WTC11 (cell line): Measurements from ENCODE around the gene C22orf31. TPM values are rescaled to one million over a fixed set of nuclear protein-coding genes. Genes with fewer than 3 reads are reported as not detected.

Experiments
- ATAC-seq: fragments of 200-7000 bp; cut with Tn5 transposase; 2 replicates; pipeline ENCODE4 v1.10.0; 2021; ENCODE audit warnings: mild to moderate bottlenecking, moderate library complexity
- CTCF ChIA-PET: fragments of 300-600 bp; sonication (Branson Sonifier 250); formaldehyde crosslinking; loops from one replicate; lab custom pipeline; 2021; ENCODE audit warnings: antibody characterized with exemption; lab: Charles Lee
- POLR2A ChIA-PET: fragments of 350-600 bp; sonication (Branson Sonifier 250); formaldehyde crosslinking; loops from one replicate; lab custom pipeline; 2021; ENCODE audit warnings: antibody characterized with exemption; lab: Charles Lee
- DNase-seq: peaks from one replicate; pipeline ENCODE4 v3.0.0; 2021; ENCODE audit warnings: low spot score
- H3K27ac Mint-ChIP-seq: 2 replicates; pipeline ENCODE4 v1.8.0; 2021; ENCODE audit warnings: mixed read lengths
- H3K27me3 Mint-ChIP-seq: 2 replicates; pipeline ENCODE4 v1.8.0; 2021; ENCODE audit warnings: low read depth, mild to moderate bottlenecking, moderate library complexity, mixed read lengths
- H3K36me3 Mint-ChIP-seq: 2 replicates; pipeline ENCODE4 v1.8.0; 2021; ENCODE audit warnings: mixed read lengths
- H3K4me1 Mint-ChIP-seq: 2 replicates; pipeline ENCODE4 v1.8.0; 2022; ENCODE audit warnings: mixed read lengths
- H3K4me3 Mint-ChIP-seq: 2 replicates; pipeline ENCODE4 v1.8.0; 2021; ENCODE audit warnings: mild to moderate bottlenecking, moderate library complexity, mixed read lengths
- H3K9me3 Mint-ChIP-seq: 2 replicates; pipeline ENCODE4 v1.8.0; 2021; ENCODE audit warnings: mixed read lengths
- ATF1 ChIP-seq: sonication (generic); formaldehyde crosslinking; IDR thresholded peaks from 2 replicates; pipeline ENCODE4 v1.8.1; 2023; ENCODE audit warnings: mild to moderate bottlenecking, moderate library complexity, missing genetic modification reagents
- CBFB ChIP-seq: sonication (generic); formaldehyde crosslinking; IDR thresholded peaks from 2 replicates; pipeline ENCODE4 v1.8.1; 2022; ENCODE audit warnings: mild to moderate bottlenecking, low read depth, missing genetic modification reagents
- EMX1 ChIP-seq: fragments of 250-450 bp; sonication (Bioruptor Pico); IDR thresholded peaks from 2 replicates; pipeline ENCODE4 v1.8.0; 2021; ENCODE audit warnings: mild to moderate bottlenecking
- ETV6 ChIP-seq: sonication (generic); formaldehyde crosslinking; IDR thresholded peaks from 2 replicates; pipeline ENCODE4 v1.8.1; 2022; ENCODE audit warnings: mild to moderate bottlenecking, missing genetic modification reagents
- JUN ChIP-seq: sonication (generic); formaldehyde crosslinking; IDR thresholded peaks from 2 replicates; pipeline ENCODE4 v1.8.0; 2023; ENCODE audit warnings: mild to moderate bottlenecking, missing genetic modification reagents
- KAT7 ChIP-seq: sonication (generic); formaldehyde crosslinking; IDR thresholded peaks from 2 replicates; pipeline ENCODE4 v1.8.1; 2023; ENCODE audit warnings: missing genetic modification reagents, mild to moderate bottlenecking, borderline replicate concordance
- NFATC4 ChIP-seq: fragments of 250-450 bp; sonication (Bioruptor Pico); IDR thresholded peaks from 2 replicates; pipeline ENCODE4 v1.9.0; 2021; ENCODE audit warnings: mild to moderate bottlenecking
- NR2C2 ChIP-seq: sonication (generic); formaldehyde crosslinking; IDR thresholded peaks from 2 replicates; pipeline ENCODE4 v1.8.0; 2022; ENCODE audit warnings: mild to moderate bottlenecking, missing genetic modification reagents
- RORB ChIP-seq: fragments of 250-450 bp; sonication (Bioruptor Pico); IDR thresholded peaks from 2 replicates; pipeline ENCODE4 v1.9.0; 2021; ENCODE audit warnings: mild to moderate bottlenecking
- SMAD3 ChIP-seq: sonication (generic); formaldehyde crosslinking; IDR thresholded peaks from 2 replicates; pipeline ENCODE4 v1.8.0; 2022; ENCODE audit warnings: missing genetic modification reagents, mild to moderate bottlenecking, borderline replicate concordance
- ZNF671 ChIP-seq: fragments of 250-450 bp; sonication (Bioruptor Pico); IDR thresholded peaks from 2 replicates; pipeline ENCODE4 v1.8.0; 2021; ENCODE audit warnings: mild to moderate bottlenecking
- total RNA-seq: library from RNA; stranded (reverse); gene quantifications from 3 replicates; pipeline ENCODE4 v1.2.3, GENCODE V29; 2021
- TF ChIP-seq, protein P1 (sequence below): sonication (generic); formaldehyde crosslinking; IDR thresholded peaks from 2 replicates; pipeline ENCODE4 v1.8.1; 2022; ENCODE audit warnings: low read depth, mild to moderate bottlenecking, moderate library complexity, missing genetic modification reagents, borderline replicate concordance
- TF ChIP-seq, protein P2 (sequence below): fragments of 250-450 bp; sonication (Bioruptor Pico); IDR thresholded peaks from 2 replicates; pipeline ENCODE4 v1.9.0; 2021; ENCODE audit warnings: moderate library complexity, mild to moderate bottlenecking, inconsistent platforms, borderline replicate concordance
- TF ChIP-seq, protein P3 (sequence below): sonication (generic); formaldehyde crosslinking; IDR thresholded peaks from 2 replicates; pipeline ENCODE4 v1.8.0; 2023; ENCODE audit warnings: missing genetic modification reagents
- TF ChIP-seq, protein P4 (sequence below): sonication (generic); formaldehyde crosslinking; IDR thresholded peaks from 2 replicates; pipeline ENCODE4 v1.8.0; 2023; ENCODE audit warnings: missing genetic modification reagents, mild to moderate bottlenecking, borderline replicate concordance
- TF ChIP-seq, protein P5 (sequence below): sonication (generic); formaldehyde crosslinking; IDR thresholded peaks from 2 replicates; pipeline ENCODE4 v1.8.1; 2023; ENCODE audit warnings: mild to moderate bottlenecking, missing genetic modification reagents, moderate library complexity
- TF ChIP-seq, protein P6 (sequence below): sonication (generic); formaldehyde crosslinking; IDR thresholded peaks from 2 replicates; pipeline ENCODE4 v1.8.1; 2022; ENCODE audit warnings: mild to moderate bottlenecking, moderate library complexity, missing genetic modification reagents

The C22orf31 gene
- total RNA-seq, 1 experiment from 2014 or later: not detected

DNA sequence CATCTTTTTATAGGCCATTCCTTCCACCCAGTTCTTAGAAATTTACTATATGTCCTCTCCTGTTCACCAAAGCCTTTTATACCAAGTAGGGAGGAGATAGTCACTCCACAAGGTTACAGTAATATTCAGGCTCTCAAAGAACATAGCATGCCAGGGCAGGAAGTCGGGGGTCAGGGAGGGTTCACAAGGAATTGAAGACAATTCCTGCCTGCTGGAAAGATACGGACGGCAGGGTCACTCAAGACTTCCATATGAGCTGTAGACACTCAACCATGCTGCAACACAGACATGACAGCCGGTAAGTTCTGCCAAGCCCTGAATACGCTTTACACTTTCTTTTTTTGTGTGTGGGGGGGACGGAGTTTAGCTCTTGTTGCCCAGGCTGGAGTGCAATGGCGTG is 700 bp downstream of the C22orf31 start:
- no peaks in the 10 kb centered on the region; the same call in 1 of the 2 replicates for H3K27me3 Mint-ChIP-seq
- DNase-seq: no peak
- no peak overlapping the region for H3K4me3 Mint-ChIP-seq
- peaks cover 31% of the 10 kb centered on the region for H3K4me1 Mint-ChIP-seq
- no peaks in the 10 kb centered on the region for H3K36me3 Mint-ChIP-seq
- no peak overlapping the region for H3K27ac Mint-ChIP-seq
- H3K9me3 Mint-ChIP-seq: no peaks in the 10 kb centered on the region
- POLR2A ChIA-PET: no interaction called here
- TF ChIP-seq ATF1 (CRISPR knock-in tag) (no peak), ZNF671 (CRISPR knock-in tag) (no peak)
- TF ChIP-seq, protein P1, sequence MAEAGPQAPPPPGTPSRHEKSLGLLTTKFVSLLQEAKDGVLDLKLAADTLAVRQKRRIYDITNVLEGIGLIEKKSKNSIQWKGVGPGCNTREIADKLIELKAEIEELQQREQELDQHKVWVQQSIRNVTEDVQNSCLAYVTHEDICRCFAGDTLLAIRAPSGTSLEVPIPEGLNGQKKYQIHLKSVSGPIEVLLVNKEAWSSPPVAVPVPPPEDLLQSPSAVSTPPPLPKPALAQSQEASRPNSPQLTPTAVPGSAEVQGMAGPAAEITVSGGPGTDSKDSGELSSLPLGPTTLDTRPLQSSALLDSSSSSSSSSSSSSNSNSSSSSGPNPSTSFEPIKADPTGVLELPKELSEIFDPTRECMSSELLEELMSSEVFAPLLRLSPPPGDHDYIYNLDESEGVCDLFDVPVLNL (CRISPR knock-in tag): no peak
- no peak for ATAC-seq
- CTCF ChIA-PET: interaction anchor here (0.8 to 4.5 kb wide), 5 partner anchors 21 to 206 kb away, joined by 3 to 24 read pairs (median 6); no protein-coding TSS in a partner anchor

DNA sequence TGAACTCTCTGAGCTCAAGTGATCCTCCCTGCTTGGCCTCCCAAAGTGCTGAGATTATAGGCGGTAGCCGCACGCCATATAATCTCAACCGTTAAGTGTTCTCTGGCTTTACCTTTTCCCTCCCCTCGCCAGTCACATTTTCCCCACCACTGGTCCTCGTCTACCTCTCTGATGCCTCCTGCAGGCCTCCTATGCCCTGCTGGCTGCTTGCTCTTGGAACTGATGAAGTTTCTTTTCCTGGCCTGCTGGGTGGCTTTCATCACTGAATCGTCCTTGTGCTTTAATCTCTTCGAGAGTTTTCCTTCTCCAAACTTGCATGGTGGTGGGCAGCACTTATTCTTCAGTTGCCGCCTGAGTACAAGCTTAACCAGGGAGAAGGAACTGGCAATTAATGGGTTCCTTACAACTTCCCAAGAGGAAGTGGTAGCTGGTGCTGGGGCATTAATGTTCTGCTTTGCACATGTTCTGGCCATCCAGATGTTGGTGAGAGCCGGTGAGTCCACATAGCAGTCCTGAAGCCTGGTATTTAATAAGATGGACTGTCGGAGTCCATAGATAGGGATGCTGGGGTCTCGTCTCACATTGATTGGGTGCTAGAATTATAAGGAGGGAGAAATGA is 1.3 kb downstream of the C22orf31 start:
- H3K4me3 Mint-ChIP-seq: no peak overlapping the region
- no peaks in the 10 kb centered on the region for H3K9me3 Mint-ChIP-seq
- no peaks in the 10 kb centered on the region for H3K36me3 Mint-ChIP-seq
- ATAC-seq (peak; percentile 56), DNase-seq (no peak)
- no peak overlapping the region for H3K27ac Mint-ChIP-seq
- TF ChIP-seq ETV6 (CRISPR knock-in tag): no peak
- no peak for TF ChIP-seq KAT7 (CRISPR knock-in tag)
- no peak for TF ChIP-seq NFATC4
- TF ChIP-seq, protein P2, sequence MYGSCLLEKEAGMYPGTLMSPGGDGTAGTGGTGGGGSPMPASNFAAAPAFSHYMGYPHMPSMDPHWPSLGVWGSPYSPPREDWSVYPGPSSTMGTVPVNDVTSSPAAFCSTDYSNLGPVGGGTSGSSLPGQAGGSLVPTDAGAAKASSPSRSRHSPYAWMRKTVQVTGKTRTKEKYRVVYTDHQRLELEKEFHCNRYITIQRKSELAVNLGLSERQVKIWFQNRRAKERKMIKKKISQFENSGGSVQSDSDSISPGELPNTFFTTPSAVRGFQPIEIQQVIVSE: no peak
- no peak for TF ChIP-seq CBFB (CRISPR knock-in tag)
- TF ChIP-seq, protein P3, sequence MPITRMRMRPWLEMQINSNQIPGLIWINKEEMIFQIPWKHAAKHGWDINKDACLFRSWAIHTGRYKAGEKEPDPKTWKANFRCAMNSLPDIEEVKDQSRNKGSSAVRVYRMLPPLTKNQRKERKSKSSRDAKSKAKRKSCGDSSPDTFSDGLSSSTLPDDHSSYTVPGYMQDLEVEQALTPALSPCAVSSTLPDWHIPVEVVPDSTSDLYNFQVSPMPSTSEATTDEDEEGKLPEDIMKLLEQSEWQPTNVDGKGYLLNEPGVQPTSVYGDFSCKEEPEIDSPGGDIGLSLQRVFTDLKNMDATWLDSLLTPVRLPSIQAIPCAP (CRISPR knock-in tag): no peak
- TF ChIP-seq, protein P4, sequence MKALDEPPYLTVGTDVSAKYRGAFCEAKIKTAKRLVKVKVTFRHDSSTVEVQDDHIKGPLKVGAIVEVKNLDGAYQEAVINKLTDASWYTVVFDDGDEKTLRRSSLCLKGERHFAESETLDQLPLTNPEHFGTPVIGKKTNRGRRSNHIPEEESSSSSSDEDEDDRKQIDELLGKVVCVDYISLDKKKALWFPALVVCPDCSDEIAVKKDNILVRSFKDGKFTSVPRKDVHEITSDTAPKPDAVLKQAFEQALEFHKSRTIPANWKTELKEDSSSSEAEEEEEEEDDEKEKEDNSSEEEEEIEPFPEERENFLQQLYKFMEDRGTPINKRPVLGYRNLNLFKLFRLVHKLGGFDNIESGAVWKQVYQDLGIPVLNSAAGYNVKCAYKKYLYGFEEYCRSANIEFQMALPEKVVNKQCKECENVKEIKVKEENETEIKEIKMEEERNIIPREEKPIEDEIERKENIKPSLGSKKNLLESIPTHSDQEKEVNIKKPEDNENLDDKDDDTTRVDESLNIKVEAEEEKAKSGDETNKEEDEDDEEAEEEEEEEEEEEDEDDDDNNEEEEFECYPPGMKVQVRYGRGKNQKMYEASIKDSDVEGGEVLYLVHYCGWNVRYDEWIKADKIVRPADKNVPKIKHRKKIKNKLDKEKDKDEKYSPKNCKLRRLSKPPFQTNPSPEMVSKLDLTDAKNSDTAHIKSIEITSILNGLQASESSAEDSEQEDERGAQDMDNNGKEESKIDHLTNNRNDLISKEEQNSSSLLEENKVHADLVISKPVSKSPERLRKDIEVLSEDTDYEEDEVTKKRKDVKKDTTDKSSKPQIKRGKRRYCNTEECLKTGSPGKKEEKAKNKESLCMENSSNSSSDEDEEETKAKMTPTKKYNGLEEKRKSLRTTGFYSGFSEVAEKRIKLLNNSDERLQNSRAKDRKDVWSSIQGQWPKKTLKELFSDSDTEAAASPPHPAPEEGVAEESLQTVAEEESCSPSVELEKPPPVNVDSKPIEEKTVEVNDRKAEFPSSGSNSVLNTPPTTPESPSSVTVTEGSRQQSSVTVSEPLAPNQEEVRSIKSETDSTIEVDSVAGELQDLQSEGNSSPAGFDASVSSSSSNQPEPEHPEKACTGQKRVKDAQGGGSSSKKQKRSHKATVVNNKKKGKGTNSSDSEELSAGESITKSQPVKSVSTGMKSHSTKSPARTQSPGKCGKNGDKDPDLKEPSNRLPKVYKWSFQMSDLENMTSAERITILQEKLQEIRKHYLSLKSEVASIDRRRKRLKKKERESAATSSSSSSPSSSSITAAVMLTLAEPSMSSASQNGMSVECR: no peak
- TF ChIP-seq RORB (CRISPR knock-in tag): no peak
- TF ChIP-seq JUN (CRISPR knock-in tag): no peak
- TF ChIP-seq, protein P5, sequence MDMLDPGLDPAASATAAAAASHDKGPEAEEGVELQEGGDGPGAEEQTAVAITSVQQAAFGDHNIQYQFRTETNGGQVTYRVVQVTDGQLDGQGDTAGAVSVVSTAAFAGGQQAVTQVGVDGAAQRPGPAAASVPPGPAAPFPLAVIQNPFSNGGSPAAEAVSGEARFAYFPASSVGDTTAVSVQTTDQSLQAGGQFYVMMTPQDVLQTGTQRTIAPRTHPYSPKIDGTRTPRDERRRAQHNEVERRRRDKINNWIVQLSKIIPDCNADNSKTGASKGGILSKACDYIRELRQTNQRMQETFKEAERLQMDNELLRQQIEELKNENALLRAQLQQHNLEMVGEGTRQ (CRISPR knock-in tag): no peak
- TF ChIP-seq, protein P6, sequence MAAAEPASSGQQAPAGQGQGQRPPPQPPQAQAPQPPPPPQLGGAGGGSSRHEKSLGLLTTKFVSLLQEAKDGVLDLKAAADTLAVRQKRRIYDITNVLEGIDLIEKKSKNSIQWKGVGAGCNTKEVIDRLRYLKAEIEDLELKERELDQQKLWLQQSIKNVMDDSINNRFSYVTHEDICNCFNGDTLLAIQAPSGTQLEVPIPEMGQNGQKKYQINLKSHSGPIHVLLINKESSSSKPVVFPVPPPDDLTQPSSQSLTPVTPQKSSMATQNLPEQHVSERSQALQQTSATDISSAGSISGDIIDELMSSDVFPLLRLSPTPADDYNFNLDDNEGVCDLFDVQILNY (CRISPR knock-in tag): no peak
- TF ChIP-seq EMX1 (CRISPR knock-in tag): no peak
- TF ChIP-seq NR2C2 (CRISPR knock-in tag): no peak
- TF ChIP-seq SMAD3 (CRISPR knock-in tag): no peak
- POLR2A ChIA-PET: no interaction called here
- CTCF ChIA-PET: interaction anchor here (1.0 to 4.5 kb wide), 4 partner anchors 20 to 205 kb away, joined by 3 to 24 read pairs (median 14); no protein-coding TSS in a partner anchor
- H3K27me3 Mint-ChIP-seq: no peaks in the 10 kb centered on the region; the same call in 1 of the 2 replicates
- H3K4me1 Mint-ChIP-seq: peaks cover 37% of the 10 kb centered on the region
